Spleen (tissue), 11 donors: Measurements from ENCODE around the gene GALNT15. TPM values are rescaled to one million over a fixed set of nuclear protein-coding genes. Genes with fewer than 3 reads are reported as not detected.

Experiments used
- DNase-seq: peaks from one replicate; pipeline ENCODE4 v3.0.0-alpha.2; 2020
- H3K27ac ChIP-seq, 8 donors: fragments of 200-600 bp; sonication (generic) in 7 of 8; 1 replicate in 4 of 8; 2 replicates in 4 of 8; pipeline versions ENCODE4 v1.5.0 to v1.8.0; 2016 to 2021; ENCODE audit warnings: inconsistent platforms in 4 of 8, mild to moderate bottlenecking in 4 of 8, moderate library complexity in 1 of 8
- H3K27me3 ChIP-seq, 7 donors: fragments of 200-600 bp; sonication (generic) in 6 of 7; replicated peaks in 1 of 7; 1 replicate in 4 of 7; 2 replicates in 3 of 7; pipeline versions ENCODE4 v1.5.0 to v1.8.0; 2016 to 2021; ENCODE audit warnings: inconsistent platforms in 3 of 7, mild to moderate bottlenecking in 1 of 7
- H3K36me3 ChIP-seq, 6 donors: fragments of 200-600 bp; sonication (generic) in 5 of 6; 1 replicate in 4 of 6; 2 replicates in 2 of 6; pipeline versions ENCODE4 v1.5.0 to v1.8.0; 2016 to 2021; ENCODE audit warnings: inconsistent platforms in 2 of 6
- H3K4me1 ChIP-seq, 6 donors: fragments of 200-600 bp; sonication (generic) in 5 of 6; 1 replicate in 3 of 6; 2 replicates in 3 of 6; pipeline versions ENCODE4 v1.5.0 to v1.8.0; 2016 to 2021; ENCODE audit warnings: inconsistent platforms in 3 of 6
- H3K4me3 ChIP-seq, 8 donors: fragments of 200-600 bp; sonication (generic) in 7 of 8; 1 replicate in 4 of 8; 2 replicates in 4 of 8; pipeline versions ENCODE4 v1.5.0 to v1.8.0; 2016 to 2021; ENCODE audit warnings: inconsistent platforms in 4 of 8, mild to moderate bottlenecking in 4 of 8, moderate library complexity in 2 of 8
- H3K9me3 ChIP-seq, 8 donors: fragments of 200-600 bp; sonication (generic) in 7 of 8; 1 replicate in 4 of 8; 2 replicates in 4 of 8; pipeline versions ENCODE4 v1.5.0 to v1.8.0; 2016 to 2021; ENCODE audit warnings: inconsistent platforms in 4 of 8
- CTCF ChIP-seq, 11 experiments: fragments of 200-600 bp in 7 of 11; fragments of 450-650 bp in 4 of 11; sonication (generic) in 4 of 11; IDR thresholded peaks in 8 of 11; conservative IDR thresholded peaks in 3 of 11; 1 replicate in 7 of 11; 2 replicates in 4 of 11; pipeline versions ENCODE4 v1.4.0 to v1.8.0; 2016 to 2021; ENCODE audit warnings: antibody characterized with exemption in 11 of 11, inconsistent platforms in 4 of 11, mild to moderate bottlenecking in 1 of 11
- POLR2A ChIP-seq, 3 donors: fragments of 450-650 bp; IDR thresholded peaks; one replicate each; pipeline ENCODE4 v1.5.1; 2017; ENCODE audit warnings: antibody characterized with exemption in 3 of 3, mild to moderate bottlenecking in 1 of 3
- POLR2AphosphoS5 ChIP-seq, 3 donors: sonication (generic); formaldehyde crosslinking; IDR thresholded peaks; one replicate each; pipeline ENCODE4 v1.5.1; 2017; ENCODE audit warnings: antibody characterized with exemption in 3 of 3
- WGBS, 5 donors: extraction: QIAGEN DNeasy Blood & Tissue Kit in 3 of 5; methylation state at CpG; one replicate each; pipeline versions ENCODE4 v1.1.5 to v1.1.7; 2013 to 2018; 5-methylcytosine and 5-hydroxymethylcytosine counted together
- intact Hi-C: fragments of 100-400 bp; cut with DNase I; formaldehyde crosslinking; loops from one replicate; pipeline ENCODE4 v1.15.0; 2023; ENCODE audit warnings: low total_unique reads
- polyA plus RNA-seq, 3 donors: library from polyadenylated mRNA; stranded (reverse); fragments of 200-250 nt; gene quantifications; one replicate each; pipeline ENCODE4 v1.2.1, GENCODE V29; 2013
- total RNA-seq, 7 donors: library from RNA; depleted of rRNA in 3 of 7; stranded (reverse); fragments of >200 nt in 3 of 7; fragmentation: NEBNext Ultra II Directional in 4 of 7; extraction: Animal tissue kit (Norgen Biotek cat#: 25700) in 4 of 7; gene quantifications; one replicate each; pipeline versions ENCODE4 v1.1.0 to v1.2.1, GENCODE V29; 2016 to 2021
- donor health status: healthy with polysubstance abuse.
- donor health status: DM: no; HTN: no; CAD: no; lungs with moderate emphysema.
- donor health status: DM: no; HTN: no; CAD: no.
- donor health status: Bipolar disorder and iron deficiency.
- donor health status: healthy.
- donor health status: DM: no; HTN: no; CAD: no.
- donor health status: DM: yes; HTN: yes; CAD: no.

The GALNT15 gene
- total and polyA plus RNA-seq, 10 donors: 2.5 to 147 (median 42.1) TPM

GRCh38 chr3:16186086-16186485 lies 11.6 kb downstream of the GALNT15 start:
- no peak overlapping the region for H3K4me3 ChIP-seq
- no peaks in the 10 kb centered on the region for H3K27me3 ChIP-seq
- no peak for DNase-seq
- no peak for TF ChIP-seq CTCF (IDR thresholded peaks at IDR 0.05 in 8 of 11, conservative IDR thresholded peaks at IDR 0.05 in 3 of 11)
- TF ChIP-seq POLR2AphosphoS5 (IDR thresholded peaks at IDR 0.05): no peak
- no peak for TF ChIP-seq POLR2A (IDR thresholded peaks at IDR 0.05)
- no peaks in the 10 kb centered on the region for H3K36me3 ChIP-seq
- H3K9me3 ChIP-seq: no peaks in the 10 kb centered on the region
- peaks cover 0 to 13% (median 5%) of the 10 kb centered on the region in 6 donors for H3K4me1 ChIP-seq
- intact Hi-C loops: no loop called here
- 39 to 54% (median 45%) methylated on average over 1 of the region's 1 CpG for WGBS, 5 donors
- no peak overlapping the region for H3K27ac ChIP-seq

GRCh38 chr3:16186565-16186964 lies 12.1 kb downstream of the GALNT15 start:
- no peaks in the 10 kb centered on the region for H3K36me3 ChIP-seq
- H3K4me1 ChIP-seq: peaks cover 0 to 11% (median 1%) of the 10 kb centered on the region in 6 donors
- no peak for TF ChIP-seq POLR2AphosphoS5 (IDR thresholded peaks at IDR 0.05)
- TF ChIP-seq POLR2A (IDR thresholded peaks at IDR 0.05): no peak
- TF ChIP-seq CTCF (IDR thresholded peaks at IDR 0.05 in 8 of 11, conservative IDR thresholded peaks at IDR 0.05 in 3 of 11): no peak
- no peak overlapping the region for H3K27ac ChIP-seq
- intact Hi-C loops: no loop called here
- H3K4me3 ChIP-seq: no peak overlapping the region
- DNase-seq: no peak
- H3K27me3 ChIP-seq: no peaks in the 10 kb centered on the region
- 52 to 70% (median 65%) methylated on average over 3 of the region's 3 CpGs for WGBS, 5 donors
- H3K9me3 ChIP-seq: no peaks in the 10 kb centered on the region

GRCh38 chr3:16187213-16187790 lies 12.8 kb downstream of the GALNT15 start:
- no peaks in the 10 kb centered on the region for H3K27me3 ChIP-seq
- intact Hi-C loops: no loop called here
- no peak overlapping the region for H3K4me3 ChIP-seq
- TF ChIP-seq CTCF (IDR thresholded peaks at IDR 0.05 in 8 of 11, conservative IDR thresholded peaks at IDR 0.05 in 3 of 11): no peak
- TF ChIP-seq POLR2AphosphoS5 (IDR thresholded peaks at IDR 0.05): no peak
- TF ChIP-seq POLR2A (IDR thresholded peaks at IDR 0.05): no peak
- no peaks in the 10 kb centered on the region for H3K9me3 ChIP-seq
- H3K36me3 ChIP-seq: no peaks in the 10 kb centered on the region
- 88 to 93% (median 91%) methylated on average over 5 of the region's 5 CpGs for WGBS, 5 donors
- no peak overlapping the region for H3K27ac ChIP-seq
- no peak for DNase-seq
- H3K4me1 ChIP-seq: peaks cover 0 to 9% (median 0%) of the 10 kb centered on the region in 6 donors

DNA sequence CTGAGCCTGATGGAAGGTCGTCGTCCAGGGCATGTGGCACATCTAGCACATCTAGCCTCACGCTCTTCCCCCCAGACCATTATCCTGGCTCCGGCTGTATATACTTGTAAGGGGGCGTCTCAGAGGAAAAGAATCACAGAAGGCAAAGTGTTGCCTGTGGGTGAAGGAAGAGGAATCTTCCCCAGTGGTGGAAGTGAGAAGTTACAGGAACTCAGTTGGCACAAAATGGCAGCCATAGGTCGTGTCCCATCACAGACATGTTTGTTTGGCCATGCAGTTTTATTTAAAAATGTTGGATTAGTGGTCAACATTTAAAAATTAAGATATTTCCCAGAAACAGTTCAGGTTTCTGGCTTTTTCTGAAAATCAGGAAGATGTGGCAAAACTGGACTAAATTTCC lies 13.6 kb downstream of the GALNT15 start:
- Histone ChIP-seq H3K27ac (no peak overlapping the region), H3K27me3 (no peaks in the 10 kb centered on the region), H3K9me3 (no peaks in the 10 kb centered on the region), H3K4me3 (no peak overlapping the region), H3K4me1 (peaks cover 0 to 9% (median 0%) of the 10 kb centered on the region in 6 donors), H3K36me3 (no peaks in the 10 kb centered on the region)
- TF ChIP-seq CTCF (IDR thresholded peaks at IDR 0.05 in 8 of 11, conservative IDR thresholded peaks at IDR 0.05 in 3 of 11) (no peak), POLR2AphosphoS5 (IDR thresholded peaks at IDR 0.05) (no peak), POLR2A (IDR thresholded peaks at IDR 0.05) (no peak)
- intact Hi-C loops: no loop called here
- no peak for DNase-seq
- WGBS, 5 donors: 84 to 99% (median 93%) methylated on average over 6 of the region's 6 CpGs
